ENCODE measurements around the gene PEPD. TPM values are rescaled to one million over a fixed set of nuclear protein-coding genes. Genes with fewer than 3 reads are reported as not detected.

PEPD gene
- polyA plus RNA-seq, 3 donors: 61.5 to 218 (median 171) TPM

DNA sequence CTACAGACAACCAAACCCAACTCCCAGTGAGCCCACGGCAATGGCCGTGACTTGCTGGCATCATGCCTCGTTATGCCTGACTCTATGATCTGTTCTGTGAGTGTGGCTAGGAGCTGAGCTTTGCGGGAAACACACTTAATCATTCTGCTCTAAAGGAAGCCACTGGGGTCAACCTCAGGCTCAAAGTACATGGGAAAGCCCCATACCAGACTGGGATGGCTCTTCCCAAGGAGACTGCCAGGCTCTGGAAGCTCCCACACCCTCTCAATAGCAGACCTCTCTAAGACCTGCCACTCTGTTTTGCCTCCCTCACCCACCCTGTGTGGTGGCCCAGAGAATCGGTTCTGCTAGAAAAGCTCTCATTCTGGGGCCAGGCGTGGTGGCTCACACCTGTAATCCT, 2.2 kb downstream of the PEPD start:
- Histone ChIP-seq H3K4me3 (replicated peaks in 1 of 3; ENCODE audit: low read depth in 2 of 3, low read length in 3 of 3) (no peak overlapping the region), H3K9ac (ENCODE audit: insufficient read depth, low read length, poor library complexity, severe bottlenecking) (no peak overlapping the region), H3K4me2 (replicated peaks; ENCODE audit: extremely low read depth, low read length, poor library complexity, severe bottlenecking) (no peak overlapping the region), H3K9me3 (replicated peaks in 1 of 2; ENCODE audit: control insufficient read depth in 1 of 2, insufficient read depth in 1 of 2, low read length in 2 of 2) (no peaks in the 10 kb centered on the region), H3K27ac (ENCODE audit: low read depth in 1 of 2, low read length in 2 of 2) (no peak overlapping the region), H3K79me2 (ENCODE audit: insufficient read depth, low read length) (no peaks in the 10 kb centered on the region), H3K27me3 (ENCODE audit: control insufficient read depth in 2 of 2, insufficient read depth in 2 of 2, low read length in 2 of 2) (peaks cover 0 to 11% of the 10 kb centered on the region in 2 donors), H2AFZ (ENCODE audit: insufficient read depth, low read depth, low read length, poor library complexity, severe bottlenecking) (no peak overlapping the region), H4K20me1 (ENCODE audit: insufficient read depth, low read length) (peaks cover 16% of the 10 kb centered on the region), H3K4me1 (ENCODE audit: control insufficient read depth in 1 of 2, insufficient read depth in 2 of 2, low read length in 2 of 2) (peaks cover 16 to 17% of the 10 kb centered on the region in 2 donors), H3K36me3 (replicated peaks in 1 of 2; ENCODE audit: control insufficient read depth in 1 of 2, insufficient read depth in 2 of 2, low read length in 2 of 2) (no peaks in the 10 kb centered on the region)
- no peak overlapping the region for H3K4me3 Mint-ChIP-seq
- H3K27me3 Mint-ChIP-seq (ENCODE audit: low read depth in 3 of 3): peaks cover 11 to 19% (median 15%) of the 10 kb centered on the region in 3 donors
- DNase-seq: no peak
- H3K27ac Mint-ChIP-seq: no peak overlapping the region
- peaks cover 0 to 2% (median 0%) of the 10 kb centered on the region in 7 donors for H3K9me3 Mint-ChIP-seq
- intact Hi-C loops (cut with micrococcal nuclease): no loop called here
- 96% methylated on average over 3 of the region's 6 CpGs for WGBS (ENCODE audit: insufficient coverage)
- no peaks in the 10 kb centered on the region for H3K36me3 Mint-ChIP-seq
- peaks cover 29% of the 10 kb centered on the region for H3K4me1 Mint-ChIP-seq
- TF ChIP-seq, protein P1, sequence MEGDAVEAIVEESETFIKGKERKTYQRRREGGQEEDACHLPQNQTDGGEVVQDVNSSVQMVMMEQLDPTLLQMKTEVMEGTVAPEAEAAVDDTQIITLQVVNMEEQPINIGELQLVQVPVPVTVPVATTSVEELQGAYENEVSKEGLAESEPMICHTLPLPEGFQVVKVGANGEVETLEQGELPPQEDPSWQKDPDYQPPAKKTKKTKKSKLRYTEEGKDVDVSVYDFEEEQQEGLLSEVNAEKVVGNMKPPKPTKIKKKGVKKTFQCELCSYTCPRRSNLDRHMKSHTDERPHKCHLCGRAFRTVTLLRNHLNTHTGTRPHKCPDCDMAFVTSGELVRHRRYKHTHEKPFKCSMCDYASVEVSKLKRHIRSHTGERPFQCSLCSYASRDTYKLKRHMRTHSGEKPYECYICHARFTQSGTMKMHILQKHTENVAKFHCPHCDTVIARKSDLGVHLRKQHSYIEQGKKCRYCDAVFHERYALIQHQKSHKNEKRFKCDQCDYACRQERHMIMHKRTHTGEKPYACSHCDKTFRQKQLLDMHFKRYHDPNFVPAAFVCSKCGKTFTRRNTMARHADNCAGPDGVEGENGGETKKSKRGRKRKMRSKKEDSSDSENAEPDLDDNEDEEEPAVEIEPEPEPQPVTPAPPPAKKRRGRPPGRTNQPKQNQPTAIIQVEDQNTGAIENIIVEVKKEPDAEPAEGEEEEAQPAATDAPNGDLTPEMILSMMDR (IDR thresholded peaks at IDR 0.05): no peak

DNA sequence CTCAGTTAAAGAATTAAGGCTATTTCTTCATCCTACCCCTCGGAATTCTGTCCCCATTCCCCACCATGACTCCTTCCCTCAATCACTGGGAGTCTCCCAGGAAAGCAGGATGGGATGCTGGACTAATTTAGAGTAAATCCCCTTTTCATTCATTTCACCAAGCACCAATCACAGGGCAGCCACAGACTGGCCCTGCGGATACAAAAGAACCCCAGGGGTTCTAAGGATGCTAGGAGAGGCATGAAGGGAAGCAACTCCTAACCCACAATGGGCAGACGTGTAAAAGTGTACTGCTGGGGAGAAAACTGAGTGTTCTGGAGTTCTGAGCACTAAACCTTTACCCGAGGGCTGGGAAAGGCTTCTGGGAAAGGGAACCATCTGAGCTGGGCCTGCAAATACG, 3.0 kb downstream of the PEPD start:
- no peaks in the 10 kb centered on the region for H3K36me3 Mint-ChIP-seq
- H3K4me3 Mint-ChIP-seq: no peak overlapping the region
- H3K4me1 Mint-ChIP-seq: peaks cover 29% of the 10 kb centered on the region
- peaks cover 0 to 2% (median 0%) of the 10 kb centered on the region in 7 donors for H3K9me3 Mint-ChIP-seq
- TF ChIP-seq, protein P1 (IDR thresholded peaks at IDR 0.05): no peak
- H3K27ac Mint-ChIP-seq: no peak overlapping the region
- DNase-seq: no peak
- H3K36me3 ChIP-seq (replicated peaks in 1 of 2; ENCODE audit: control insufficient read depth in 1 of 2, insufficient read depth in 2 of 2, low read length in 2 of 2): no peaks in the 10 kb centered on the region
- H3K4me3 ChIP-seq (replicated peaks in 1 of 3; ENCODE audit: low read depth in 2 of 3, low read length in 3 of 3): no peak overlapping the region
- H3K4me2 ChIP-seq (replicated peaks; ENCODE audit: extremely low read depth, low read length, poor library complexity, severe bottlenecking): no peak overlapping the region
- peaks cover 11 to 19% (median 15%) of the 10 kb centered on the region in 3 donors for H3K27me3 Mint-ChIP-seq (ENCODE audit: low read depth in 3 of 3)
- H4K20me1 ChIP-seq (ENCODE audit: insufficient read depth, low read length): peaks cover 18% of the 10 kb centered on the region
- no peaks in the 10 kb centered on the region for H3K9me3 ChIP-seq (replicated peaks in 1 of 2; ENCODE audit: control insufficient read depth in 1 of 2, insufficient read depth in 1 of 2, low read length in 2 of 2)
- intact Hi-C loops (cut with micrococcal nuclease): no loop called here
- H3K79me2 ChIP-seq (ENCODE audit: insufficient read depth, low read length): no peaks in the 10 kb centered on the region
- peaks cover 16 to 17% of the 10 kb centered on the region in 2 donors for H3K4me1 ChIP-seq (ENCODE audit: control insufficient read depth in 1 of 2, insufficient read depth in 2 of 2, low read length in 2 of 2)
- H3K27ac ChIP-seq (ENCODE audit: low read depth in 1 of 2, low read length in 2 of 2): no peak overlapping the region
- H3K9ac ChIP-seq (ENCODE audit: insufficient read depth, low read length, poor library complexity, severe bottlenecking): no peak overlapping the region
- H3K27me3 ChIP-seq (ENCODE audit: control insufficient read depth in 2 of 2, insufficient read depth in 2 of 2, low read length in 2 of 2): peaks cover 0 to 11% of the 10 kb centered on the region in 2 donors
- 93% methylated on average over 1 of the region's 5 CpGs for WGBS (ENCODE audit: insufficient coverage)
- H2AFZ ChIP-seq (ENCODE audit: insufficient read depth, low read depth, low read length, poor library complexity, severe bottlenecking): no peak overlapping the region
